WTC11 (cell line): ENCODE measurements around the gene TMEM174. TPM values are rescaled to one million over a fixed set of nuclear protein-coding genes. Genes with fewer than 3 reads are reported as not detected.

Experiments used
- ATAC-seq: fragments of 200-7000 bp; cut with Tn5 transposase; 2 replicates; pipeline ENCODE4 v1.10.0; 2021; ENCODE audit warnings: mild to moderate bottlenecking, moderate library complexity
- CTCF ChIA-PET: fragments of 300-600 bp; sonication (Branson Sonifier 250); formaldehyde crosslinking; loops from one replicate; lab custom pipeline; 2021; ENCODE audit warnings: antibody characterized with exemption; lab: Charles Lee
- POLR2A ChIA-PET: fragments of 350-600 bp; sonication (Branson Sonifier 250); formaldehyde crosslinking; loops from one replicate; lab custom pipeline; 2021; ENCODE audit warnings: antibody characterized with exemption; lab: Charles Lee
- DNase-seq: peaks from one replicate; pipeline ENCODE4 v3.0.0; 2021; ENCODE audit warnings: low spot score
- H3K27ac Mint-ChIP-seq: 2 replicates; pipeline ENCODE4 v1.8.0; 2021; ENCODE audit warnings: mixed read lengths
- H3K27me3 Mint-ChIP-seq: 2 replicates; pipeline ENCODE4 v1.8.0; 2021; ENCODE audit warnings: low read depth, mild to moderate bottlenecking, moderate library complexity, mixed read lengths
- H3K36me3 Mint-ChIP-seq: 2 replicates; pipeline ENCODE4 v1.8.0; 2021; ENCODE audit warnings: mixed read lengths
- H3K4me1 Mint-ChIP-seq: 2 replicates; pipeline ENCODE4 v1.8.0; 2022; ENCODE audit warnings: mixed read lengths
- H3K4me3 Mint-ChIP-seq: 2 replicates; pipeline ENCODE4 v1.8.0; 2021; ENCODE audit warnings: mild to moderate bottlenecking, moderate library complexity, mixed read lengths
- H3K9me3 Mint-ChIP-seq: 2 replicates; pipeline ENCODE4 v1.8.0; 2021; ENCODE audit warnings: mixed read lengths
- E2F5 ChIP-seq: sonication (generic); formaldehyde crosslinking; IDR thresholded peaks from 2 replicates; pipeline ENCODE4 v1.8.1; 2022; ENCODE audit warnings: mild to moderate bottlenecking, moderate library complexity, missing genetic modification reagents
- ESRRA ChIP-seq: sonication (generic); formaldehyde crosslinking; IDR thresholded peaks from 2 replicates; pipeline ENCODE4 v1.8.1; 2022; ENCODE audit warnings: mild to moderate bottlenecking, missing genetic modification reagents, borderline replicate concordance
- GABPB1 ChIP-seq: sonication (generic); formaldehyde crosslinking; IDR thresholded peaks from 2 replicates; pipeline ENCODE4 v1.8.1; 2023; ENCODE audit warnings: mild to moderate bottlenecking, missing genetic modification reagents
- GRHL2 ChIP-seq: fragments of 250-450 bp; sonication (Bioruptor Pico); IDR thresholded peaks from 2 replicates; pipeline ENCODE4 v1.8.0; 2022; ENCODE audit warnings: mild to moderate bottlenecking, moderate library complexity; ENCODE audit not compliant: insufficient replicate concordance, severe bottlenecking
- JUN ChIP-seq: sonication (generic); formaldehyde crosslinking; IDR thresholded peaks from 2 replicates; pipeline ENCODE4 v1.8.0; 2023; ENCODE audit warnings: mild to moderate bottlenecking, missing genetic modification reagents
- MAX ChIP-seq: sonication (generic); formaldehyde crosslinking; IDR thresholded peaks from 2 replicates; pipeline ENCODE4 v1.8.0; 2022; ENCODE audit warnings: mild to moderate bottlenecking, missing genetic modification reagents
- MLX ChIP-seq: sonication (generic); formaldehyde crosslinking; IDR thresholded peaks from 2 replicates; pipeline ENCODE4 v1.8.1; 2023; ENCODE audit warnings: mild to moderate bottlenecking, missing genetic modification reagents, moderate library complexity
- MYBL2 ChIP-seq: sonication (generic); formaldehyde crosslinking; IDR thresholded peaks from 2 replicates; pipeline ENCODE4 v1.8.1; 2023; ENCODE audit warnings: mild to moderate bottlenecking, moderate library complexity, missing genetic modification reagents
- NFATC4 ChIP-seq: fragments of 250-450 bp; sonication (Bioruptor Pico); IDR thresholded peaks from 2 replicates; pipeline ENCODE4 v1.9.0; 2021; ENCODE audit warnings: mild to moderate bottlenecking
- NFYB ChIP-seq: sonication (generic); formaldehyde crosslinking; conservative IDR thresholded peaks from 2 replicates; pipeline ENCODE4 v1.8.0; 2022; ENCODE audit warnings: low read depth, missing genetic modification reagents
- NR1H2 ChIP-seq: sonication (generic); formaldehyde crosslinking; IDR thresholded peaks from 2 replicates; pipeline ENCODE4 v1.9.0; 2021; ENCODE audit warnings: mild to moderate bottlenecking, moderate library complexity, missing genetic modification reagents
- SMAD3 ChIP-seq: sonication (generic); formaldehyde crosslinking; IDR thresholded peaks from 2 replicates; pipeline ENCODE4 v1.8.0; 2022; ENCODE audit warnings: missing genetic modification reagents, mild to moderate bottlenecking, borderline replicate concordance
- TEAD4 ChIP-seq: sonication (generic); formaldehyde crosslinking; IDR thresholded peaks from 2 replicates; pipeline ENCODE4 v1.8.0; 2022; ENCODE audit warnings: mild to moderate bottlenecking, missing genetic modification reagents
- ZMAT4 ChIP-seq: fragments of 250-450 bp; sonication (Bioruptor Pico); IDR thresholded peaks from 2 replicates; pipeline ENCODE4 v1.9.0; 2021; ENCODE audit warnings: mild to moderate bottlenecking
- ZNF232 ChIP-seq: sonication (generic); formaldehyde crosslinking; IDR thresholded peaks from 2 replicates; pipeline ENCODE4 v1.8.0; 2022; ENCODE audit warnings: mild to moderate bottlenecking, missing genetic modification reagents
- ZNF416 ChIP-seq: fragments of 250-450 bp; sonication (Bioruptor Pico); IDR thresholded peaks from 2 replicates; pipeline ENCODE4 v1.9.0; 2021; ENCODE audit warnings: mild to moderate bottlenecking, inconsistent platforms
- total RNA-seq: library from RNA; stranded (reverse); gene quantifications from 3 replicates; pipeline ENCODE4 v1.2.3, GENCODE V29; 2021
- TF ChIP-seq, protein P1 (sequence below): sonication (generic); formaldehyde crosslinking; IDR thresholded peaks from 2 replicates; pipeline ENCODE4 v1.8.1; 2022; ENCODE audit warnings: mild to moderate bottlenecking, missing genetic modification reagents, moderate library complexity, borderline replicate concordance
- TF ChIP-seq, protein P2 (sequence below): sonication (generic); formaldehyde crosslinking; IDR thresholded peaks from 2 replicates; pipeline ENCODE4 v1.8.1; 2022; ENCODE audit warnings: low read depth, mild to moderate bottlenecking, moderate library complexity, missing genetic modification reagents, borderline replicate concordance

TMEM174 gene
- total RNA-seq, 1 experiment from 2014 or later: not detected

DNA sequence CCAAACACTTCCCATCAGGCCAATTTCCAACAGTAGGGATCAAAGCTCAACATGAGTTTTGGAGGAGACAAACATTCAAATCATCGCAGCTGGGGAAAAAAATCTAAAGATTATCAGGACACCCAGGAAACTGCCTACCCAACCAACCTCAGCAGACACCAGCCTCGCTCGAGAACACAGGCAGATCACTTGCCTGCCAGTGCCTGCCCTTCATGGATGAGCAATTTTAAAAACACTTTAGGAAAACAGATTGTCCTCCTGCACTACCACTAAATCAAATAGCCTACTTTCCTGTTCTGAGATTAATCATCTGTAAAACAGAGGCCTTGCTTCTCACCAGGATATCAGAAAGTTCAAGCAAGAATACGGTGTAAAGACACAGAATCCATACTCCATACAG is 14.7 kb upstream of the TMEM174 start:
- ATAC-seq: no peak
- no peak overlapping the region for H3K4me3 Mint-ChIP-seq
- POLR2A ChIA-PET: no interaction called here
- TF ChIP-seq, protein P1, sequence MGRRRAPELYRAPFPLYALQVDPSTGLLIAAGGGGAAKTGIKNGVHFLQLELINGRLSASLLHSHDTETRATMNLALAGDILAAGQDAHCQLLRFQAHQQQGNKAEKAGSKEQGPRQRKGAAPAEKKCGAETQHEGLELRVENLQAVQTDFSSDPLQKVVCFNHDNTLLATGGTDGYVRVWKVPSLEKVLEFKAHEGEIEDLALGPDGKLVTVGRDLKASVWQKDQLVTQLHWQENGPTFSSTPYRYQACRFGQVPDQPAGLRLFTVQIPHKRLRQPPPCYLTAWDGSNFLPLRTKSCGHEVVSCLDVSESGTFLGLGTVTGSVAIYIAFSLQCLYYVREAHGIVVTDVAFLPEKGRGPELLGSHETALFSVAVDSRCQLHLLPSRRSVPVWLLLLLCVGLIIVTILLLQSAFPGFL (CRISPR knock-in tag): no peak
- TF ChIP-seq, all 79 proteins: peak for 0
- DNase-seq: no peak
- CTCF ChIA-PET: interaction anchor here (1.1 to 2.6 kb wide), 3 partner anchors 12 to 58 kb away, joined by 3 to 13 read pairs (median 3); no protein-coding TSS in a partner anchor
- Mint-ChIP-seq H3K9me3 (no peaks in the 10 kb centered on the region), H3K4me1 (peaks cover 10% of the 10 kb centered on the region), H3K27me3 (no peaks in the 10 kb centered on the region), H3K36me3 (no peaks in the 10 kb centered on the region), H3K27ac (no peak overlapping the region)

- ChIA-PET CTCF (interaction anchor here (1.9 kb wide), 1 partner anchor 11 kb away, joined by 8 read pairs; no protein-coding TSS in a partner anchor), POLR2A (no interaction called here)
- peaks cover 10% of the 10 kb centered on the region for H3K4me1 Mint-ChIP-seq
These were observed 12.7 kb upstream of the TMEM174 start for GRCh38 chr5:73160239-73160671.

GRCh38 chr5:73170522-73170921 is 2.5 kb upstream of the TMEM174 start:
- TF ChIP-seq GRHL2 (CRISPR knock-in tag) (no peak), NFATC4 (no peak), MYBL2 (no peak), ESRRA (no peak), GABPB1 (CRISPR knock-in tag) (no peak)
- Mint-ChIP-seq H3K27me3 (no peaks in the 10 kb centered on the region), H3K4me3 (no peak overlapping the region), H3K27ac (no peak overlapping the region), H3K9me3 (no peaks in the 10 kb centered on the region), H3K36me3 (no peaks in the 10 kb centered on the region), H3K4me1 (peaks cover 20% of the 10 kb centered on the region)
- ChIA-PET CTCF (interaction anchor here (0.6 to 3.1 kb wide), 43 partner anchors 8 to 376 kb away, joined by 3 to 36 read pairs (median 4); partner anchors contain the start of genes FCHO2 and TMEM171), POLR2A (no interaction called here)
- DNase-seq (peak; percentile 64), ATAC-seq (peak; percentile 90)

More at GRCh38 chr5:73160239-73160671, 12.7 kb upstream of the TMEM174 start:
- TF ChIP-seq E2F5 (no peak), JUN (CRISPR knock-in tag) (no peak), ZNF232 (CRISPR knock-in tag) (no peak), ZMAT4 (no peak), MLX (CRISPR knock-in tag) (no peak), NR1H2 (no peak), MAX (CRISPR knock-in tag) (no peak), NFYB (CRISPR knock-in tag) (no peak), ZNF416 (no peak), ESRRA (no peak), TEAD4 (CRISPR knock-in tag) (no peak), SMAD3 (no peak)
- TF ChIP-seq, protein P2, sequence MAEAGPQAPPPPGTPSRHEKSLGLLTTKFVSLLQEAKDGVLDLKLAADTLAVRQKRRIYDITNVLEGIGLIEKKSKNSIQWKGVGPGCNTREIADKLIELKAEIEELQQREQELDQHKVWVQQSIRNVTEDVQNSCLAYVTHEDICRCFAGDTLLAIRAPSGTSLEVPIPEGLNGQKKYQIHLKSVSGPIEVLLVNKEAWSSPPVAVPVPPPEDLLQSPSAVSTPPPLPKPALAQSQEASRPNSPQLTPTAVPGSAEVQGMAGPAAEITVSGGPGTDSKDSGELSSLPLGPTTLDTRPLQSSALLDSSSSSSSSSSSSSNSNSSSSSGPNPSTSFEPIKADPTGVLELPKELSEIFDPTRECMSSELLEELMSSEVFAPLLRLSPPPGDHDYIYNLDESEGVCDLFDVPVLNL (CRISPR knock-in tag): no peak
- no peak for ATAC-seq
- Mint-ChIP-seq H3K27me3 (no peaks in the 10 kb centered on the region), H3K9me3 (no peaks in the 10 kb centered on the region), H3K36me3 (no peaks in the 10 kb centered on the region), H3K4me3 (no peak overlapping the region), H3K27ac (no peak overlapping the region)
- DNase-seq: no peak
